PC-3 (cell line): ENCODE results near the gene PARP1. TPM values are rescaled to one million over a fixed set of nuclear protein-coding genes. Genes with fewer than 3 reads are reported as not detected.

Experiments
- ATAC-seq: fragments of 200-7000 bp; cut with Tn5 transposase; 2 replicates; pipeline ENCODE4 v1.9.1; 2020; ENCODE audit warnings: mild to moderate bottlenecking, moderate library complexity
- BruUV-seq: library from RNA; stranded (reverse); fragments of 400-500 nt; replicated peaks from 2 replicates; lab custom pipeline; 2021; lab: Mats Ljungman, UMichigan
- CTCF ChIA-PET: fragments of 300-600 bp; sonication (Branson Sonifier 250); formaldehyde crosslinking; loops from one replicate; lab custom pipeline; 2022; ENCODE audit warnings: antibody characterized with exemption; lab: Charles Lee
- POLR2A ChIA-PET: fragments of 300-600 bp; sonication (Branson Sonifier 250); formaldehyde crosslinking; loops from one replicate; lab custom pipeline; 2022; ENCODE audit warnings: antibody characterized with exemption; ENCODE audit not compliant: unreplicated experiment; lab: Charles Lee
- DNase-seq: peaks from one replicate; pipeline ENCODE4 v3.0.0-alpha.2; 2015
- H2AFZ ChIP-seq: fragments of 300-600 bp; sonication (generic); 2 replicates; pipeline ENCODE4 v1.6.0; 2016; ENCODE audit warnings: antibody characterized with exemption, low read length
- H3F3A ChIP-seq: fragments of 300-600 bp; sonication (generic); one replicate; pipeline ENCODE4 v1.6.0; 2017; ENCODE audit warnings: antibody characterized with exemption, low read length, control low read depth, mild to moderate bottlenecking; ENCODE audit not compliant: unreplicated experiment
- H3K27ac ChIP-seq: fragments of 300-600 bp; sonication (generic); 2 replicates; pipeline ENCODE4 v1.5.1; 2016; ENCODE audit warnings: mild to moderate bottlenecking, low read length
- H3K27me3 ChIP-seq: fragments of 300-600 bp; sonication (generic); 2 replicates; pipeline ENCODE4 v1.6.1; 2016; ENCODE audit warnings: low read length, mixed read lengths
- H3K36me3 ChIP-seq: fragments of 300-600 bp; sonication (generic); 2 replicates; pipeline ENCODE4 v1.6.1; 2016; ENCODE audit warnings: low read depth, mixed run types, low read length, mixed read lengths
- H3K4me1 ChIP-seq: fragments of 300-600 bp; sonication (generic); 2 replicates; pipeline ENCODE4 v1.5.1; 2016; ENCODE audit warnings: low read length; ENCODE audit not compliant: insufficient read depth
- H3K4me2 ChIP-seq: fragments of 300-600 bp; sonication (generic); 2 replicates; pipeline ENCODE4 v1.6.0; 2016; ENCODE audit warnings: low read length
- H3K4me3 ChIP-seq: fragments of 300-600 bp; sonication (generic); 2 replicates; pipeline ENCODE4 v1.5.1; 2016; ENCODE audit warnings: mild to moderate bottlenecking, low read length, mixed read lengths
- H3K79me2 ChIP-seq: fragments of 300-600 bp; sonication (generic); 2 replicates; pipeline ENCODE4 v1.6.1; 2017; ENCODE audit warnings: low read length, mixed read lengths
- H3K9ac ChIP-seq: fragments of 300-600 bp; sonication (generic); 2 replicates; pipeline ENCODE4 v1.6.0; 2016; ENCODE audit warnings: mild to moderate bottlenecking, low read length
- H3K9me2 ChIP-seq: fragments of 300-600 bp; sonication (generic); replicated peaks from 2 replicates; pipeline ENCODE4 v1.6.1; 2016; ENCODE audit warnings: mixed run types, low read length, mixed read lengths
- H3K9me3 ChIP-seq: fragments of 300-600 bp; sonication (generic); 2 replicates; pipeline ENCODE4 v1.6.1; 2016; ENCODE audit warnings: low read length, mixed read lengths
- H4K20me1 ChIP-seq: fragments of 300-600 bp; sonication (generic); 2 replicates; pipeline ENCODE4 v1.6.1; 2016; ENCODE audit warnings: low read length, mixed read lengths
- CTCF ChIP-seq: fragments of 300-600 bp; sonication (generic); conservative IDR thresholded peaks from 2 replicates; pipeline ENCODE4 v1.5.1; 2017; ENCODE audit warnings: antibody characterized with exemption, low read depth, mild to moderate bottlenecking, low read length
- EZH2 ChIP-seq: fragments of 300-600 bp; sonication (generic); IDR thresholded peaks from one replicate; pipeline ENCODE4 v1.6.1; 2017; ENCODE audit warnings: antibody characterized with exemption, mild to moderate bottlenecking, low read length; ENCODE audit not compliant: unreplicated experiment
- EZH2phosphoT487 ChIP-seq: fragments of 300-600 bp; sonication (generic); IDR thresholded peaks from 2 replicates; pipeline ENCODE4 v1.6.1; 2018; ENCODE audit warnings: mild to moderate bottlenecking, antibody characterized with exemption, low read length, borderline replicate concordance
- intact Hi-C: fragments of 100-400 bp; cut with micrococcal nuclease; formaldehyde crosslinking; loops from 2 replicates; pipeline ENCODE4 v1.9.0; 2023
- total RNA-seq: library from RNA; depleted of rRNA; stranded (reverse); fragments of >200 nt; gene quantifications from 2 replicates; pipeline ENCODE4 v1.2.3, GENCODE V29; 2014

The PARP1 gene
- total RNA-seq, 1 experiment from 2014 or later = 538 TPM

GRCh38 chr1:226332947-226333346 lies 74.9 kb downstream of the PARP1 start:
- intact Hi-C loops = loop anchor here (1.0 kb wide), 3 partner anchors 132 to 208 kb away; no protein-coding TSS in a partner anchor
- H2AFZ ChIP-seq = peak overlapping the region; percentile 95
- BruUV-seq = no TSS peak
- H3K4me3 ChIP-seq = peak overlapping the region; percentile 61
- peak; percentile 36 for ATAC-seq
- no peak for DNase-seq
- no peaks in the 10 kb centered on the region for H3K36me3 ChIP-seq
- no peaks in the 10 kb centered on the region for H4K20me1 ChIP-seq
- no peak for TF ChIP-seq EZH2
- TF ChIP-seq EZH2phosphoT487 = no peak
- no peak for TF ChIP-seq CTCF
- no peaks in the 10 kb centered on the region for H3K27me3 ChIP-seq
- H3K4me2 ChIP-seq = peak overlapping the region; percentile 87
- H3K9ac ChIP-seq = peak overlapping the region; percentile 4; the same call in 1 of the 2 replicates
- no peaks in the 10 kb centered on the region for H3F3A ChIP-seq
- no peak overlapping the region for H3K27ac ChIP-seq
- CTCF ChIA-PET = interaction anchor here (0.5 to 2.1 kb wide), 12 partner anchors 10 to 974 kb away, joined by 3 to 26 read pairs (median 5); partner anchors contain the start of genes LIN9 and PARP1
- no peaks in the 10 kb centered on the region for H3K9me3 ChIP-seq
- POLR2A ChIA-PET = interaction anchor here (0.6 to 1.0 kb wide), 2 partner anchors 24 to 30 kb away, joined by 3 to 4 read pairs; no protein-coding TSS in a partner anchor
- H3K79me2 ChIP-seq = no peaks in the 10 kb centered on the region
- no peaks in the 10 kb centered on the region for H3K9me2 ChIP-seq
- peaks cover 8% of the 10 kb centered on the region for H3K4me1 ChIP-seq

GRCh38 chr1:226329237-226329636 lies 78.7 kb downstream of the PARP1 start:
- Histone ChIP-seq H3K4me1 (peaks cover 18% of the 10 kb centered on the region), H3K79me2 (no peaks in the 10 kb centered on the region), H3F3A (no peaks in the 10 kb centered on the region), H3K9me3 (no peaks in the 10 kb centered on the region), H4K20me1 (no peaks in the 10 kb centered on the region), H3K4me2 (no peak overlapping the region), H3K4me3 (no peak overlapping the region), H3K9ac (no peak overlapping the region), H3K27ac (no peak overlapping the region), H3K36me3 (no peaks in the 10 kb centered on the region), H2AFZ (no peak overlapping the region), H3K27me3 (no peaks in the 10 kb centered on the region), H3K9me2 (no peaks in the 10 kb centered on the region)
- DNase-seq (no peak), ATAC-seq (no peak)
- TF ChIP-seq EZH2phosphoT487 = no peak
- no peak for TF ChIP-seq EZH2
- no peak for TF ChIP-seq CTCF
- ChIA-PET POLR2A (no interaction called here), CTCF (no interaction called here)
- intact Hi-C loops = no loop called here
- no TSS peak for BruUV-seq

- no peak overlapping the region for H3K4me3 ChIP-seq
Measured at GRCh38 chr1:226327761-226328162, 80.1 kb downstream of the PARP1 start.

More at GRCh38 chr1:226327761-226328162, 80.1 kb downstream of the PARP1 start:
- BruUV-seq = no TSS peak
- no peak overlapping the region for H3K27ac ChIP-seq
- no peaks in the 10 kb centered on the region for H3K9me2 ChIP-seq
- no peak for DNase-seq
- H2AFZ ChIP-seq = no peak overlapping the region
- ChIA-PET POLR2A (no interaction called here), CTCF (no interaction called here)
- H3K36me3 ChIP-seq = no peaks in the 10 kb centered on the region
- H3K27me3 ChIP-seq = no peaks in the 10 kb centered on the region
- H3K4me2 ChIP-seq = no peak overlapping the region
- no peaks in the 10 kb centered on the region for H4K20me1 ChIP-seq
- H3K9me3 ChIP-seq = no peaks in the 10 kb centered on the region
- H3F3A ChIP-seq = no peaks in the 10 kb centered on the region
- no peaks in the 10 kb centered on the region for H3K79me2 ChIP-seq
- intact Hi-C loops = no loop called here
- no peak for ATAC-seq
- TF ChIP-seq CTCF (no peak), EZH2phosphoT487 (no peak), EZH2 (no peak)
- H3K9ac ChIP-seq = no peak overlapping the region
- H3K4me1 ChIP-seq = peaks cover 20% of the 10 kb centered on the region
